ENCODE measurements around the gene TIMP3.

TIMP3 gene

DNA sequence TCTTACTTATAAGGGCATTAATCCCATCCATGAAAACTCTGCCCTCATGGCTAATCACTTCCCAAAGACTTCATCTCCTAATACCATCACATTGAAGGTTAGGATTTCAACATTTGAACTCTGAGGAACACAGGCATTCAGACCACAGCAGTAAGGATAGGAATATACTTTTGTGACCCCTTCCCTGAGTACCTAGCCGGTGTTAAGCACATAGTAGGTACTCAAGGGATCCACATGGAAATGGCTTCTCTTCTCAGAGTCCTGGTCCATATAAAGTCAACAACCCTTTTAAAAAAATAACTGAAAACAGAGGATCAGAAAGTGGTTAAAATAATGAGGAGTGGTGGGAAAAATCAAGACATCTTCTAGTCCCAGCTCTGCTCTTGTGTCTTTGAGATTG lies 78.0 kb downstream of the TIMP3 start:
- TF ChIP-seq, protein P1, sequence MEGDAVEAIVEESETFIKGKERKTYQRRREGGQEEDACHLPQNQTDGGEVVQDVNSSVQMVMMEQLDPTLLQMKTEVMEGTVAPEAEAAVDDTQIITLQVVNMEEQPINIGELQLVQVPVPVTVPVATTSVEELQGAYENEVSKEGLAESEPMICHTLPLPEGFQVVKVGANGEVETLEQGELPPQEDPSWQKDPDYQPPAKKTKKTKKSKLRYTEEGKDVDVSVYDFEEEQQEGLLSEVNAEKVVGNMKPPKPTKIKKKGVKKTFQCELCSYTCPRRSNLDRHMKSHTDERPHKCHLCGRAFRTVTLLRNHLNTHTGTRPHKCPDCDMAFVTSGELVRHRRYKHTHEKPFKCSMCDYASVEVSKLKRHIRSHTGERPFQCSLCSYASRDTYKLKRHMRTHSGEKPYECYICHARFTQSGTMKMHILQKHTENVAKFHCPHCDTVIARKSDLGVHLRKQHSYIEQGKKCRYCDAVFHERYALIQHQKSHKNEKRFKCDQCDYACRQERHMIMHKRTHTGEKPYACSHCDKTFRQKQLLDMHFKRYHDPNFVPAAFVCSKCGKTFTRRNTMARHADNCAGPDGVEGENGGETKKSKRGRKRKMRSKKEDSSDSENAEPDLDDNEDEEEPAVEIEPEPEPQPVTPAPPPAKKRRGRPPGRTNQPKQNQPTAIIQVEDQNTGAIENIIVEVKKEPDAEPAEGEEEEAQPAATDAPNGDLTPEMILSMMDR (IDR thresholded peaks at IDR 0.05; ENCODE audit: insufficient read depth, low read length, missing control alignments), result no peak
- POLR2A ChIA-PET, result interaction anchor here (0.5 kb wide), 1 partner anchor 64 kb away, joined by 3 read pairs; no protein-coding TSS in a partner anchor
- DNase-seq (ENCODE audit: low read depth, low spot score), result no peak
- no peak overlapping the region for H3K4me3 ChIP-seq (ENCODE audit: low read depth, low read length)
- CTCF ChIA-PET, result interaction anchor here (0.8 to 1.2 kb wide), 2 partner anchors 9 to 351 kb away, joined by 3 read pairs; no protein-coding TSS in a partner anchor

GRCh38 chr22:32880061-32880460 lies 78.6 kb downstream of the TIMP3 start:
- TF ChIP-seq, protein P1 (IDR thresholded peaks at IDR 0.05; ENCODE audit: insufficient read depth, low read length, missing control alignments), result no peak
- H3K4me3 ChIP-seq (ENCODE audit: low read depth, low read length), result no peak overlapping the region
- ChIA-PET CTCF (interaction anchor here (0.8 to 1.2 kb wide), 2 partner anchors 10 to 352 kb away, joined by 3 read pairs; no protein-coding TSS in a partner anchor), POLR2A (interaction anchor here (0.5 kb wide), 1 partner anchor 65 kb away, joined by 3 read pairs; no protein-coding TSS in a partner anchor)
- DNase-seq (ENCODE audit: low read depth, low spot score), result no peak

GRCh38 chr22:32880505-32880892 lies 79.0 kb downstream of the TIMP3 start:
- TF ChIP-seq, protein P1 (IDR thresholded peaks at IDR 0.05; ENCODE audit: insufficient read depth, low read length, missing control alignments), result no peak
- CTCF ChIA-PET, result no interaction called here
- POLR2A ChIA-PET, result no interaction called here
- no peak overlapping the region for H3K4me3 ChIP-seq (ENCODE audit: low read depth, low read length)
- no peak for DNase-seq (ENCODE audit: low read depth, low spot score)

- DNase-seq (ENCODE audit: low read depth, low spot score), result no peak
- ChIA-PET POLR2A (no interaction called here), CTCF (no interaction called here)
- H3K4me3 ChIP-seq (ENCODE audit: low read depth, low read length), result no peak overlapping the region
- TF ChIP-seq, protein P1 (IDR thresholded peaks at IDR 0.05; ENCODE audit: insufficient read depth, low read length, missing control alignments), result no peak
These were observed 79.5 kb downstream of the TIMP3 start for GRCh38 chr22:32880893-32881596.

GRCh38 chr22:32882360-32882755 lies 80.9 kb downstream of the TIMP3 start:
- POLR2A ChIA-PET, result no interaction called here
- no peak for DNase-seq (ENCODE audit: low read depth, low spot score)
- TF ChIP-seq, protein P1 (IDR thresholded peaks at IDR 0.05; ENCODE audit: insufficient read depth, low read length, missing control alignments), result no peak
- no peak overlapping the region for H3K4me3 ChIP-seq (ENCODE audit: low read depth, low read length)
- CTCF ChIA-PET, result no interaction called here

GRCh38 chr22:32882774-32883530 lies 81.4 kb downstream of the TIMP3 start:
- TF ChIP-seq, protein P1 (IDR thresholded peaks at IDR 0.05; ENCODE audit: insufficient read depth, low read length, missing control alignments), result no peak
- H3K4me3 ChIP-seq (ENCODE audit: low read depth, low read length), result no peak overlapping the region
- POLR2A ChIA-PET, result no interaction called here
- DNase-seq (ENCODE audit: low read depth, low spot score), result no peak
- CTCF ChIA-PET, result interaction anchor here (1.0 kb wide), 1 partner anchor 13 kb away, joined by 3 read pairs; no protein-coding TSS in a partner anchor
